Superior temporal gyrus (tissue), 1 donor: ENCODE measurements around the gene RNF31.

Experiments
- DNase-seq: peaks from one replicate; pipeline ENCODE4 v3.0.0-alpha.2; 2016; ENCODE audit errors: extremely low spot score

The RNF31 gene

DNA sequence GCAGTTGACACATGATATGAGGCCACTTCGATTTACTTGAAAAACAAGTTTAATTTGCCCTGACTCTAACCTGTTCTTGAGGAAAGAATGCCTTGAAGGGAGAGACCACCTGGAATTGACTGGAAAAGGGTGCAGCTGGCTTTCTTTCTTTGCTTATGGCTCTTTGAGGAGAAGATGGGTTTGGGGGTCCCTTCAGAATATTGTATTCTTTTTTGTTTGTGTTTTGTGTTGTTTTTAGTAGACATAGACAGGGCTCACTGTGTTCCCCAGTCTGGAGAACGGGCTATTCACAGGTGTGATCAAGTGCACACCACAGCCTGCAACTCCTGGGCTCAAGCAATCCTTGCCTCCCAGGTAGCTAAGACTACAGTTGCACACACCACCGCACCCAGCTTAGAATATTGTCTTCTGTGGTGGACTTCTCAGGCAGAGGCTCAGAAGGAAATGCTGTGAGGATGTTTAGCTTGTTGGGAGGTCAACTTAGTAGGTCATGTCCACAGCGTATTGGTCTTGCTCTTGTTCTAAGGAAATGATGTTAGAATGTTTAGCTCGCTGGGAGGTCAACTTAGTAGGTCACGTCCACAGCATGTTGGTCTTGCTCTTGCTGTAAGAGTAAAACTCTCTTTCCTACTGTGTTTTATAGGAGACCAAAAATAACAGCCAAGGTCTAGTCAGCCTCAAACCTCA, 31.0 kb upstream of the RNF31 start:
- no peak for DNase-seq

DNA sequence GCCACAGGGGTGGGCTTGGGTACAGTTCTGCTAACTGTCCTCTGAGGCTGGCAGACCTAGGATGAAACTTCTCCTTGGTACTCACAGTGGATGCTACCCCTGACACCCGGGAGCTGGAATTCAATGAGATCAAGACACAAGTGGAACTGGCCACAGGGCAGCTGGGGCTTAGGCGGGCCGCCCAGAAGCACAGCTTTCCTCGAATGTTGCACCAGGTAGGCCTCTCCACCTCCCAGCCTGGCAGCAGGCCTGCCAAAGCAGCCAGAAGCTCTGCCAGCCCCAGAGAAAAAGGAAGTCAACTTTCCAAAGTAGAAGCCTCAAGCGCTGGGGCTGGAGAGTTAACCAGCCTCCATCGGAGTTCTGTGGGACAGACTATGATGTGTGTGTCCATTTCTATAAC, 30.1 kb upstream of the RNF31 start:
- no peak for DNase-seq

DNA sequence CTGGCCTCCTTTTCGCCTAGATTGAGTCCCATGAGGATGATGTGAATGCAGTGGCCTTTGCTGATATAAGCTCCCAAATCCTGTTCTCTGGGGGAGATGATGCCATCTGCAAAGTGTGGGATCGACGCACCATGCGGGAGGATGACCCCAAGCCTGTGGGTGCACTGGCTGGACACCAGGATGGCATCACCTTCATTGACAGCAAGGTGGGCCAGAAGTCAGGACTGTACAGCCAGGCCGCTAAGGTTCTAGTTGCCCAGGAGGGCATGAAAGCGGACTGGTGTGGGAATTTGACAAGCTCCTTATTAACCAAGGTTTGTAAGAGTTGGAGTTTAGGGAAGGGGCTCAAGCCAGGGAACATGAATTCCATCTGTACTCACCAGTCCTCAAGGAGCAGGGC, 27.6 kb upstream of the RNF31 start:
- DNase-seq = no peak

DNA sequence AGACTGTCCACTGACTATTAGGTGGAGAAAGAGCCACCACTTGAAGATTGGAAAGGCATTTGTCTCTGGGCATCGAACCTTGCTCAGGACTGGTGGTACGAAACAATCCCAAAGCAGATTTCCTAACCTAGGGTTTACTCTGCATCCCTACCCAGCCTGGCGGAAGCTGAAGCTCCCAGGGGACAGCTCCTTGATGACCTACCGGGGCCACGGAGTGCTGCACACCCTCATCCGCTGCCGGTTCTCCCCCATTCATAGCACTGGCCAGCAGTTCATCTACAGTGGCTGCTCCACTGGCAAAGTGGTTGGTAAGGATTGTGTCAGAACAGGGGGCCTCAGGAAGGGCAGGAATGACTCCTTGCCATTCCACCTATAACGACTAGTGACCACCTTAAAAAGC, 26.1 kb upstream of the RNF31 start:
- no peak for DNase-seq

DNA sequence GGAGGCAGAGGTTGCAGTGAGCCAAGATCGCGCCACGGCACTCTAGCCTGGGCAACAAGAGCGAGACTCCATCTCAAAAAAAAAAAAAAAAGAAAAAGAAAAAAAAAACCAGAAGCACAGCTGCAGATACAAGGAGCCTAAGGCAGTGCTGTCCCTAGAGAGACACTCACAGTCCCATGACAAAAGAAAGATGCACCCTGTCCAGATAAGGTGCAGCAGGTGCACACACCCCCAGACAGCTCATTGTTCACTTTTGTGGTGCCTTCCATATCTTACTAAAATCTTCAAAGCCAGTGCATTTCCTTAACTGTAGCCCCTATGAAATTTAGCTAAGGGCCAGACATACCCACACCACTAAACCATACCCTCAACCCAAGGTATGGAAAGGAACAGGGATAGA, 24.9 kb upstream of the RNF31 start:
- DNase-seq = no peak

DNA sequence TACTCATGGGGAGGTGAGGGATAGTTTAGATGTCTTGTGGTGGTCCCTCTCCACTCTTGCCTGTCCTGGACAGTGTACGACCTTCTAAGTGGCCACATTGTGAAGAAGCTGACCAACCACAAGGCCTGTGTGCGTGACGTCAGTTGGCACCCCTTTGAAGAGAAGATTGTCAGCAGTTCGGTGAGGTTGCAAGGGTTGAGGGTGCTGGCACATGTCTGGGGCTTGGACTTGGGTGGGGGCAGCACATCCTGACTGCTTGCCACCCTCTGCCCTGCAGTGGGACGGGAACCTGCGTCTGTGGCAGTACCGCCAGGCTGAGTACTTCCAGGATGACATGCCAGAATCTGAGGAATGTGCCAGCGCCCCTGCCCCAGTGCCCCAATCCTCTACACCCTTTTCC, 24.4 kb upstream of the RNF31 start:
- DNase-seq = no peak

DNA sequence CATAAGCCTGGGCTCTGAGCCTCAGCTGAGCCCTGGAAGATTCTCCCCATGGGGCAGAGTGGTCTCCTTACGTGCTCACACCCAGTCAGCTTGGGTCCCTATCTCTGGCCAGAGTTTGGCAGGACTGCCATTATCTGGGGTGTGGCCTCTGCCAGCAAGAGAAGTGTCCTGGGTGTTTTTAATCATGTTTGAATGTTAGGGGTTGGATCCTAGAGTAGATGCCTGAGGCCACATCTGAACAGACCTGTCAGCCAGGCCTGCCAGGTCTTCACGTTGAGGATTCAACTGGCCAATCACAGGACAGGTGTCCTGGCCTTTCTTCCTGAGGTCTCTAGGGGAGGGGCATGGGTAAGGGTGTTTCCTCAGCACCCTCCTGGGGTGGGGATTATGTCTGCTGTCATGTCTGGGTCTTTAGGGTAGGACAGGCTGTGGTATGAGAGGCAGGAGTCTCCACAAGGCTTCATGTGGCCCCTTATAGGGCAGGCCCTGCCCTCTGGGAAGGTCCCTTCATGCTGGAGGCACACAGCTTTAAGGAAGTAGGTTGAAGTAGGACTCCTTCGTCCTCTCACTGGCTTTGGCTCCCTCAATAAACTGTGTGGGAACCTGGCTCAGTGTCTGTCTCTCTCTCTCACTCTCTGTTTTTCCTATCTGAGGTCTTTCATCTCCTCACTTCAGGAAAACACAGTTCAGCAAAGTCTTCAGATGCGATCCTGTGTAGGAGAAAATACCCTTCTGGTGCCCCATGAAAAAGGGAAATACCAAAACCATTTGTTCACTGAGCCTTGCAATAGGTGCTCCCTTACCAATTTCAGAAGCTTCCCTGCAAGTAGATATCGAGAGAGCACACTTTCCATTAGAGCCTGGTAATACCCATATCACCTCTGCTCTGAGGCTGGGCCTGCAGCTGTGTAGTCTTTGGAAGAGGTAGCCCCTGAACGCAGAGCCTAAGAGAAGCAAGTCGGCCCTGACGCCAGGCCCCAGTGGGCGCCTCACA, 23.6 kb upstream of the RNF31 start:
- DNase-seq = no peak

DNA sequence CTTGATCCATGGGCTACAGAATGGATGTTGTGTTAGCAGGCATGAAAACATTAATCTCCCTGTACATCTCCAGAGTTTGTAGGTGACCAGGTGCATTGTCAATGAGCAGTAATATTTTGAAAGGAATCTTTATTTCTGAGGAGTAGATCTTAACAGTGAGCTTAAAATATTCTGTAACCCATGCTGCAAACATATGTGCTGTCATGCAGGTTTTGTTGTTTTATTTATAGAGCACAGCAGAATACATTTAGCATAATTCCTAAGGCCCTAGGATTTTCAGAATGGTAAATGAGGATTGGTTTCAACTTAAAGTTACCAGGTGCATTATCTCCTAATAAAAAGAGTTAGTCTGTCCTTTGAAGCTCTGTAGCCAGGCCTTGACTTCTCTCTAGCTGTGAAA, 20.4 kb upstream of the RNF31 start:
- no peak for DNase-seq

DNA sequence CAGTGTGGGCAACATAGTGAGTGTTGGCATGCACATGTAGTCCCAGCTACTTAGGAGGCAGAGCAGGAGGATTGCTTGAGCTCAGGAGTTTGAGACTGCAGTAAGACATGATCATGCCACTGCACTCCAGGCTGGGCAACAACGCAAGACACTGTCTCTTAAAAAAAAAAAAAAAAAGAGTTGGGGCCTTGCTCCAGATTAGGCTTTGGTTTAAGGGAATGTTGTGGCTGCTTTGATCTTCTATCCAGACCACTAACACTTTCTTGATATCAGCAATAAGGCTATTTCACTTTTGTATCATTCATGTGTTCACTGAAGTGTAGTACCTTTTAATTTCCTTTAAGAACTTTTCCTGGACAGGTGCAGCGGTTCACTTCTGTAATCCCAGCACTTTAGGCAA, 19.6 kb upstream of the RNF31 start:
- no peak for DNase-seq

DNA sequence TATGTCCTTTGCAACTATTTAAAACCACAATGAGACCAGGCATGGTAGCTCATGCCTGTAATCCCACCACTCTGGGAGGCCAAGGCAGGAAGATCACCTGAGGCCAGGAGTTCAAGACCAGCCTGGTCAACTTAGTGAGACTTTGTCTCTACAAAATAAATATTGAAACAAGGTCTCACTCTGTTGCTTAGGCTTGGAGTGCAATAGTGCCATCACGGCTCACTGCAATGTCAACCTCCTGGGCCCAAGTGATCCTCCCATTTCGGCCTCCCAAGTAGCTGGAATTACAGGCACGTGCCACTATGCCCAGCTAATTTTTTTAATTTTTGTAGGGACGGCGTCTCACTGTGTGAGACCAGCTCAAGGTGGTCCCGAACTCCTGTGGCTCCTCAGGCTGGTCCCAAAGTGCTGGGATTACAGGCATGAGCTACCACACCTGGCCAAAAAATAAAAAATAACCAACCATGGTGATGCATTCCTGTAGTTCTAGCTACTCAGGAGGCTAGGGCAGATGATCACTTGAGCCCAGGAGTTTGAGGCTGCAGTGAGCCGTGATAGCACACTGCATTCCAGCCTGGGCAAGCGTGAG, 17.8 kb upstream of the RNF31 start:
- DNase-seq = no peak

DNA sequence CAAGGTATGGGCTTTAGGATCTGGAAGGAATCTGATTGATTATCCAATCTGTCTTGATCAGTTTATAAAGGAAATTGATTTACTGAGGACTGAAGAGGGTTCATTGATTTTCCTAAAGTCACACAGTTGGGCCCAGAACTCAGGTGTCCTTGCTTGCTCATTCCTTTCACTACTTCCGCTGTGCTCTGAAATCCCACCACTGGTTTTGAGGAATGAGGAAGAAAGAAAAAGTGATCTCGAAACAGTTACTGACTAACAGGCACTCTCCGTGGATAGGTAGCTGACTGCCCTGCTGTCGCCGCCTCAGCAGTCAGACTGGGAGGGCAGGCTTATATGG, 16.9 kb upstream of the RNF31 start, which contains the start of gene FITM1:
Gene FITM1 (plus strand): TSS at position 280 of the 337 bp plus-strand sequence. CDS start 905 bp downstream, outside the sequence.
- DNase-seq = no peak

DNA sequence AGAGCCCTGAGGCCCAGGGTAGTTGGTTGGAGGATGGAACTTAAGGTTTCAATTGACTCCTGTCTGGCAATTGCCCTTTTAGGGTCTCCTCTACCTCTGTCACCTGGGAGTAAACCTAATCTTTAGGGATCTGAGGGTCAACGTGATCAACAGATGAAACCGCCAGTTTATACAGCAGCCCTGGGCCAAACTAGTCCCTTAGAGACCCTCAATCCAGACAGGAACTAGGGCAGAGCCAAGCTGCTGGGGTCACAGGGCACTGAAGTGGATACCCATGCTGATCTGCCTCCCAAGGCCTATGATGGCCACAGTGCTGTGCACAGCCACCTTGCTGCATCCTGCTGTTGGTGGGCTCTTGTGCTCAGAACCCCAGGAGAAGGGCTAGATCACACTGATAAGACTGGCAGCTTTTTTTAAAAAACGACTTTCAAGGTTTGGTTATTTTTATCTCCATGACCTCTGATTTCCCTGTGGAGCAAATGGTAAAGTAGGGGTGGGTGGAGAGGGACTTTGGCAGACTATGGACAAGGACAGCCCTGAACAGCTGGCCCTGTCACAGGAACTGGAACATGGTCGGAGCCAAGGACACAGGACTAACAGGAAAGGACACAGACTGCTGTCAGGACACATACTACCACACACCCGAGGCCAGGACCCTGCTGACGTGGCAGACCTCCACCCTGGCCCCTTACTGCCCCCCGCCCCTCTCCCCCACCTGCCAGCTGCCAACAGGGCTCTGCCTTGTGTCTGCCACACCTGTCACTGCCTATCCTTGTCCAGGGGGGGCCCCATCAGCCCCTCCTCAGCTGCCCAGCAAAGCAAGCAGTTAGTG, 16.4 kb upstream of the RNF31 start:
- DNase-seq = no peak

DNA sequence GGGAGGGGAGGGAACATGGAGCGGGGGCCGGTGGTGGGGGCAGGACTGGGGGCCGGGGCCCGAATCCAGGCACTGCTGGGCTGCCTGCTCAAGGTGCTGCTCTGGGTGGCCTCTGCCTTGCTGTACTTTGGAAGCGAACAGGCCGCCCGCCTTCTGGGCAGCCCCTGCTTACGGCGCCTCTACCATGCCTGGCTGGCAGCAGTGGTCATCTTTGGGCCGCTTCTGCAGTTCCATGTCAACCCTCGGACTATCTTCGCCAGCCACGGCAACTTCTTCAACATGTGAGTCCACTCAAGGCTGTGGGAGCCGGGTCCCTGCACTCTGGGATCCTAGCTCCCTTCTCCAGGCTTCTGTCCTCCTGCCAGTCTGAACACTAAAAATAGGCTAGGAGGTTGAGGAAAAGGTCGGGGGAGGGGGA, 15.7 kb upstream of the RNF31 start:
- DNase-seq = no peak

DNA sequence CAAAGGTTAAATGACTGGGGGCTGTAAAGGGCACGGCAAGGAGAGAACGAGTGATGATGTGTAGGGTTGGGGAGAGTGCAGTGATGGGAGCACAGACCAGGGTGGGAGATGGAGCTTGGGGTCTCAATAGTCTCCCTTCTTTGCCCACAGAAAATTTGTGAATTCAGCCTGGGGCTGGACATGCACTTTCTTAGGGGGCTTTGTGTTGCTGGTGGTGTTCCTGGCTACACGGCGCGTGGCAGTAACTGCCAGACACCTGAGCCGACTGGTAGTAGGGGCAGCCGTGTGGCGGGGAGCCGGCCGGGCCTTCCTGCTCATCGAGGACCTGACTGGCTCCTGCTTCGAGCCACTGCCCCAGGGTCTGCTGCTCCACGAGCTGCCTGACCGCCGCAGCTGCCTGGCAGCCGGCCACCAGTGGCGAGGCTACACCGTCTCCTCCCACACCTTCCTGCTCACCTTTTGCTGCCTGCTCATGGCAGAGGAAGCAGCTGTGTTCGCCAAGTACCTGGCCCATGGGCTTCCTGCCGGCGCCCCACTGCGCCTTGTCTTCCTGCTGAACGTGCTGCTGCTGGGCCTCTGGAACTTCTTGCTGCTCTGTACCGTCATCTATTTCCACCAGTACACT, 15.1 kb upstream of the RNF31 start:
- DNase-seq = no peak

DNA sequence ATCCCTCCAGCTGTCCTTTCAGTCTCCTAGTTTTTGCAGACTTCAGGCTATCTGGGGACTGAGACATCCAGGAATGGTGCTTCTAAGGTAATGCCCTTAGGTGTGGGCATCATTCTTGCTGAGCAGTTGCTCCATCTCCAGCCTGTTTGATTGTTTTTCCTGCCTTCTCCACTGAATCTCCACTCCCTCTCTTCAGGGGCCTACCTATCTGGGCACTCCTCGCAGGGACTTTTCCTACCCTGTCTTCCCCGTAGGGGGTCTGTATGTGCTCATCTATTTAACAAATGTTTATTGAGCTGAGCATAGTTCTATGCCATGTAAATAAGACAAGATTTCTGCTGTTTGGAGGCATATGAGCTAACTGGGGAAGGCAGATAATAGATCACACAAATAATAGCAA, 14.3 kb upstream of the RNF31 start:
- DNase-seq = no peak

DNA sequence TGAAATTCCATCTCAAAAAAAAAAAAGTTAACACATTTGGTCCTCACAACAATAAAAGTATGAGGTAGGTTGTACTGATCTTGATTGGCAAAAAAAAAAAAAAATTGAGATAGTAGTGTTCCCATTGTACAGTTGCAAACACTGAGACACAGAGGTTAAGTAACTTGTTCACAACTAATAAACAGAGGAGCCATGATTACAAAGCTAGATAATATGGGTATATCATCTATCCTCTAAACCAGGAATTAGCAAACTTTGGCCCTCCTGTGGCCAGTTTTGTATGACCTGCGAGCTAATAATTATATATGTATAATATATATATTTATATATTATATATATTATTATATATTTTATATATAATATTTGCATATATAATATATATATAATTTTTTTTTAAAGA, 13.6 kb upstream of the RNF31 start:
- no peak for DNase-seq

DNA sequence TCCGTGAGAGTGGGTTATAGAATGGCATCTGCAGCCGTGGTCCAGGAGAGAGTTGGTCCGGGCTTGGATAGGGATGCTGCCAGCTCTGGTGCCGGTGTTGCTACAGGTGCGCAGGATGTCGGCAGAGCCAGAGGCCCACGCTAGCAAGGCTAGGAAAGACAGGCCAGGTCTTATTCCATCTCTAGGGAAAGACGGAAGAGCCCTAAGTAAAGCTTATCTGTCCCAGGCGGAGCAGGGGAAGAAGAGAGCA, 11.8 kb upstream of the RNF31 start:
- peak; percentile 17 for DNase-seq

DNA sequence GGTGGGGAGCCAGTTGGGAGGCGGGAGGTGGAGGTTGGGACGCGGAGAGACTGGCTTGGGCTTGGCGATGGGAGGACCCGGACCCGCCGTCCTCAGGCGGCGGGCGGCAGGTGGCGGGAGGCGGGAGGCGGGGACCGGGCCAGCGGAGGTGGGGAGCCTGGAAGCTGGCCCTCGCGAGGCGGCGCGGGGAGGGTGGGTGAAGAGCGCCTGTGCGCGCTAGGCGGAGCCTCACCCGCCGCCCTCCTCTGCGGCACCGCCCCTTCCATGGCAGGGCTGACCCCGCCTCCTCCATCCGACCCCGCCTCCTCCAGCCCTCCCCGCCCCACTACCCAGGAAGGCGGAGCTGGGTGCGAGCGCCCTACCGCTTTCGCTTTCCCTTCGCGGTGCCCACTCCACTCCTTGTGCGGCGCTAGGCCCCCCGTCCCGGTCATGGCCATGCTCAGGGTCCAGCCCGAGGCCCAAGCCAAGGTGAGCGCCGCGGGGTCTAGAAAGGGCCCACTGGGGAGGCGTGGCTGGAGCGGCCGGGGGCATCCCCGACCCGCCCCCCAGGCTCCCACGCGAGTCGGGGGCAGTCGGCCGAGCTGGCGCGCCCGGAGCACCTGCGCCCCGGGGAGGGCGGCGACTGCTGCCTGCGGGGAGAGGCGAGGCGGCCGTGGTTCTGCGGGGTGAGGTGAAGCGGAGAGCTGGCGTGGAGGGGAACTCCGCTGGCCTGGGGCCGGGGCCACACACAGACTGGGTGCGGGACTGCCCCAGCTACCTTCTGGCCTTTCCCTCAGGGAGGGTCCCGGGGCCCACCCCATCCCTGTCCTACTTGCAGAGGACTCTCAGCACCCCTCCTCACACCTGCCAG, 11.2 kb upstream of the RNF31 start, which contains the start of gene PSME1:
Gene PSME1 (plus strand): TSS at position 361 of the 850 bp plus-strand sequence. CDS start 69 bp downstream, at position 430.
- peak; percentile 86 for DNase-seq

DNA sequence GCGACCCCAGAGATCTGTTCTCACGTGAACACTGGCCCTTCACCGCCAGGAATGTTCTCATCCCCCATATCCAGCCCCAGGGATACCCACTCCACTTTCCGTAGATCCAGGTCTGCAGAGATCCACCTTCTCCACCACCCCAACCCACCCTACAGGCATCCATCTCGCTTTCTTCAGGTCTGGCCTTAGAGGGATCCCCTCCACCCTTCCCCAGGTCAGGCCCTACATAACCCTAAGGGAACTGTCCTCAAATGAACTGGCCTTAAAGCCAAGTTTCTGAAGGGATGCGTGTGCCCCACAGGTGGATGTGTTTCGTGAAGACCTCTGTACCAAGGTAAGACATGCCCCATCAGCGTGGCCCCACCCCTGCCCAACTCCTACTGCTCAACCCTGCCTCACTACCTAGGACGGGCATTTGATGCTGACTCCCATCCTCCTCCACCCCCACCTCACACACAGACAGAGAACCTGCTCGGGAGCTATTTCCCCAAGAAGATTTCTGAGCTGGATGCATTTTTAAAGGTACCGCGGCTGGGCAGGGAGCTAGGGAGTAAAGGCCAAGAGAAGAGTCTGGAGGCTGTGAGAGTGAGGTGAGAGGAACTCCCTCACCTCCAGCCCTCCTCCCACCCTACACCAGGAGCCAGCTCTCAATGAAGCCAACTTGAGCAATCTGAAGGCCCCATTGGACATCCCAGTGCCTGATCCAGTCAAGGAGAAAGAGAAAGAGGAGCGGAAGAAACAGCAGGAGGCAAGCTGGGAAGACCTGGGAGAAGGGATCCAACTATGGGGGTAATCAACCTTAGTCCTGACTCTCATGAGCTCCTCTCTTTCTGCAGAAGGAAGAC, 10.4 kb upstream of the RNF31 start:
- no peak for DNase-seq
